Body of pancreas (tissue), 4 donors: ENCODE data around the gene ARHGEF11.
"Not testable (repeated sequence)": the region's sequence is repeated elsewhere in the genome, so short reads cannot be mapped to it uniquely, and the experiment has no call there.

Source experiments
- POLR2A ChIP-seq, 3 donors: fragments of 450-650 bp; IDR thresholded peaks; one replicate each; pipeline ENCODE4 v1.6.1; 2016; ENCODE audit warnings: antibody characterized with exemption in 3 of 3, mild to moderate bottlenecking in 2 of 3
- TF ChIP-seq, protein P1 (sequence below), 7 experiments: fragments of 450-650 bp in 4 of 7; fragments of 200-600 bp in 3 of 7; sonication (generic) in 3 of 7; IDR thresholded peaks; one replicate each; pipeline ENCODE4 v1.5.1; 2016 to 2019; ENCODE audit warnings: antibody characterized with exemption in 7 of 7

DNA sequence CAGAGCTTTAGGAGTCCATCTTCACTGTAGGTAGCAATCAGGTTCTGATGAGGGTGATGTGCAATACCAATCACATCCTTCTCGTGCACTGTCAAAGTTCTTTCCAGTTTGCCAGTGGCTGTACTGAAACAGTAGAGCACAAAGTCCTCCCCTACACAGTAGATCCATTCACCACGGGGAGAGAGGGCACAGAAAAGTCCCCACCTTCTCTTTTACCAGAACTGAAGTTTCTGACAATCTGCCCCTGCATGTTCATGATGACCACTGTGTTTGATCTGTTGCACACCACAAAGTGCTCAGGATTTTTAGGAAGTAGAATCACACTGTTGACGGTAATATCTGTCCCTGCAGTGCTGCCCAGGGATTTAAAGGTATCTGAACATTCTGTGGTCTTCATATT lies 13.7 kb upstream of the ARHGEF11 start:
- not testable (repeated sequence) for TF ChIP-seq POLR2A (IDR thresholded peaks at IDR 0.05)
- TF ChIP-seq, protein P1, sequence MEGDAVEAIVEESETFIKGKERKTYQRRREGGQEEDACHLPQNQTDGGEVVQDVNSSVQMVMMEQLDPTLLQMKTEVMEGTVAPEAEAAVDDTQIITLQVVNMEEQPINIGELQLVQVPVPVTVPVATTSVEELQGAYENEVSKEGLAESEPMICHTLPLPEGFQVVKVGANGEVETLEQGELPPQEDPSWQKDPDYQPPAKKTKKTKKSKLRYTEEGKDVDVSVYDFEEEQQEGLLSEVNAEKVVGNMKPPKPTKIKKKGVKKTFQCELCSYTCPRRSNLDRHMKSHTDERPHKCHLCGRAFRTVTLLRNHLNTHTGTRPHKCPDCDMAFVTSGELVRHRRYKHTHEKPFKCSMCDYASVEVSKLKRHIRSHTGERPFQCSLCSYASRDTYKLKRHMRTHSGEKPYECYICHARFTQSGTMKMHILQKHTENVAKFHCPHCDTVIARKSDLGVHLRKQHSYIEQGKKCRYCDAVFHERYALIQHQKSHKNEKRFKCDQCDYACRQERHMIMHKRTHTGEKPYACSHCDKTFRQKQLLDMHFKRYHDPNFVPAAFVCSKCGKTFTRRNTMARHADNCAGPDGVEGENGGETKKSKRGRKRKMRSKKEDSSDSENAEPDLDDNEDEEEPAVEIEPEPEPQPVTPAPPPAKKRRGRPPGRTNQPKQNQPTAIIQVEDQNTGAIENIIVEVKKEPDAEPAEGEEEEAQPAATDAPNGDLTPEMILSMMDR (IDR thresholded peaks at IDR 0.05): not testable (repeated sequence)
